H9 (cell line): ENCODE data around the gene CDHR5. TPM values are rescaled to one million over a fixed set of nuclear protein-coding genes. Genes with fewer than 3 reads are reported as not detected.

Experiments
- DNase-seq: peaks from one replicate; pipeline ENCODE4 v3.0.0-alpha.2; 2017
- H2AFZ ChIP-seq: one replicate; pipeline ENCODE4 v1.6.1; 2013; ENCODE audit warnings: mild to moderate bottlenecking, low read length, control low read depth, moderate library complexity
- H2AK5ac ChIP-seq: 2 replicates; pipeline ENCODE4 v1.6.1; 2013; ENCODE audit warnings: low read length, control low read depth, mixed read lengths; ENCODE audit not compliant: insufficient read length
- H2BK120ac ChIP-seq: one replicate; pipeline ENCODE4 v1.6.1; 2013; ENCODE audit warnings: low read depth, mild to moderate bottlenecking, low read length, control low read depth, inconsistent platforms; ENCODE audit not compliant: poor library complexity, severe bottlenecking
- H2BK12ac ChIP-seq: 2 replicates; pipeline ENCODE4 v1.6.1; 2013; ENCODE audit warnings: low read length, control low read depth, mixed read lengths, low read depth; ENCODE audit not compliant: insufficient read length
- H2BK15ac ChIP-seq: 2 replicates; pipeline ENCODE4 v1.6.1; 2013; ENCODE audit warnings: low read depth, low read length, control low read depth
- H2BK20ac ChIP-seq: one replicate; pipeline ENCODE4 v1.6.1; 2013; ENCODE audit warnings: low read depth, mild to moderate bottlenecking, low read length, control low read depth, inconsistent platforms; ENCODE audit not compliant: poor library complexity, severe bottlenecking
- H2BK5ac ChIP-seq: 2 replicates; pipeline ENCODE4 v1.6.1; 2013; ENCODE audit warnings: low read length, control low read depth, mixed read lengths; ENCODE audit not compliant: insufficient read length
- H3K14ac ChIP-seq: 2 replicates; pipeline ENCODE4 v1.6.1; 2013; ENCODE audit warnings: low read length, control low read depth; ENCODE audit not compliant: insufficient read depth
- H3K18ac ChIP-seq: 2 replicates; pipeline ENCODE4 v1.6.1; 2013; ENCODE audit warnings: low read depth, mild to moderate bottlenecking, mixed read lengths, low read length, control low read depth; ENCODE audit not compliant: insufficient read length
- H3K23ac ChIP-seq: 2 replicates; pipeline ENCODE4 v1.6.1; 2013; ENCODE audit warnings: low read length, control low read depth, mixed read lengths, low read depth; ENCODE audit not compliant: insufficient read length
- H3K23me2 ChIP-seq: 2 replicates; pipeline ENCODE4 v1.6.1; 2013; ENCODE audit warnings: low read depth, mild to moderate bottlenecking, mixed read lengths, low read length, control low read depth; ENCODE audit not compliant: insufficient read length, poor library complexity, severe bottlenecking
- H3K27ac ChIP-seq: 2 replicates; pipeline ENCODE4 v1.5.1; 2013; ENCODE audit warnings: low read length, control low read depth, mixed read lengths, low read depth; ENCODE audit not compliant: insufficient read length
- H3K27me3 ChIP-seq: 2 replicates; pipeline ENCODE4 v1.6.1; 2013; ENCODE audit warnings: low read length, control low read depth, inconsistent platforms; ENCODE audit not compliant: insufficient read depth
- H3K4ac ChIP-seq: 2 replicates; pipeline ENCODE4 v1.6.1; 2013; ENCODE audit warnings: low read depth, mild to moderate bottlenecking, control low read depth, inconsistent platforms, low read length, moderate library complexity
- H3K4me1 ChIP-seq: 2 replicates; pipeline ENCODE4 v1.6.1; 2013; ENCODE audit warnings: low read length, control low read depth, inconsistent platforms; ENCODE audit not compliant: insufficient read depth
- H3K4me2 ChIP-seq: 2 replicates; pipeline ENCODE4 v1.6.1; 2013; ENCODE audit warnings: low read length, control low read depth, mixed read lengths; ENCODE audit not compliant: insufficient read length, insufficient read depth
- H3K56ac ChIP-seq: 2 replicates; pipeline ENCODE4 v1.6.1; 2013; ENCODE audit warnings: low read depth, mild to moderate bottlenecking, mixed read lengths, low read length, control low read depth; ENCODE audit not compliant: insufficient read length
- H3K79me1 ChIP-seq: 2 replicates; pipeline ENCODE4 v1.6.1; 2013; ENCODE audit warnings: low read depth, mild to moderate bottlenecking, moderate library complexity, low read length, control low read depth, inconsistent platforms; ENCODE audit not compliant: insufficient read depth, poor library complexity, severe bottlenecking
- H3K79me2 ChIP-seq: 2 replicates; pipeline ENCODE4 v1.6.1; 2013; ENCODE audit warnings: low read length, control low read depth, inconsistent platforms; ENCODE audit not compliant: insufficient read depth
- H3K9ac ChIP-seq: 2 replicates; pipeline ENCODE4 v1.6.1; 2013; ENCODE audit warnings: low read length, control low read depth, mixed read lengths; ENCODE audit not compliant: insufficient read length; ENCODE audit errors: extremely low read depth
- H3K9me3 ChIP-seq: one replicate; pipeline ENCODE4 v1.6.1; 2013; ENCODE audit warnings: low read depth, low read length, inconsistent platforms; ENCODE audit not compliant: control insufficient read depth
- H3T11ph ChIP-seq: one replicate; pipeline ENCODE4 v1.6.1; 2013; ENCODE audit warnings: mild to moderate bottlenecking, low read length, control low read depth, inconsistent platforms
- H4K20me1 ChIP-seq: one replicate; pipeline ENCODE4 v1.6.1; 2013; ENCODE audit not compliant: control insufficient read depth, insufficient read length, insufficient read depth
- H4K5ac ChIP-seq: 2 replicates; pipeline ENCODE4 v1.6.1; 2013; ENCODE audit warnings: low read depth, mild to moderate bottlenecking, mixed read lengths, low read length, control low read depth; ENCODE audit not compliant: insufficient read length
- H4K8ac ChIP-seq: replicated peaks from 2 replicates; pipeline ENCODE4 v1.6.1; 2013; ENCODE audit warnings: low read length, control low read depth, mixed read lengths, low read depth; ENCODE audit not compliant: insufficient read length
- H4K91ac ChIP-seq: 2 replicates; pipeline ENCODE4 v1.6.1; 2013; ENCODE audit warnings: low read depth, mild to moderate bottlenecking, moderate library complexity, mixed read lengths, low read length, control low read depth; ENCODE audit not compliant: insufficient read length
- H3K27ac Mint-ChIP-seq, 3 experiments: 2 replicates in 2 of 3; 3 replicates in 1 of 3; pipeline ENCODE4 v1.8.0; 2020 to 2021; ENCODE audit warnings: mixed read lengths in 3 of 3, mild to moderate bottlenecking in 1 of 3, moderate library complexity in 1 of 3
- H3K27me3 Mint-ChIP-seq: 2 replicates; pipeline ENCODE4 v1.8.0; 2021; ENCODE audit warnings: low read depth, mild to moderate bottlenecking, moderate library complexity, mixed read lengths
- H3K36me3 Mint-ChIP-seq, 3 experiments: 2 replicates in 2 of 3; 3 replicates in 1 of 3; pipeline ENCODE4 v1.8.0; 2020 to 2021; ENCODE audit warnings: low read depth in 3 of 3, mixed read lengths in 3 of 3; ENCODE audit not compliant: insufficient read depth in 1 of 3
- H3K4me1 Mint-ChIP-seq, 2 experiments: 2 replicates each; pipeline ENCODE4 v1.8.0; 2020; ENCODE audit warnings: mixed read lengths in 2 of 2
- H3K4me3 Mint-ChIP-seq, 2 experiments: 2 replicates in 1 of 2; 3 replicates in 1 of 2; pipeline ENCODE4 v1.8.0; 2020 to 2021; ENCODE audit warnings: mild to moderate bottlenecking in 2 of 2, mixed read lengths in 2 of 2, moderate library complexity in 1 of 2
- H3K9me3 Mint-ChIP-seq, 2 experiments: 2 replicates in 1 of 2; 3 replicates in 1 of 2; pipeline ENCODE4 v1.8.0; 2020; ENCODE audit warnings: mild to moderate bottlenecking in 2 of 2, mixed read lengths in 2 of 2, moderate library complexity in 1 of 2
- WGBS: extraction: QIAGEN DNeasy Blood & Tissue Kit; methylation state at CpG from one replicate; pipeline ENCODE4 v1.1.7; 2013; ENCODE audit warnings: missing lambda C conversion rate, low lambda C conversion rate, mixed read lengths; ENCODE audit not compliant: insufficient read length; ENCODE audit errors: extremely low coverage; 5-methylcytosine and 5-hydroxymethylcytosine counted together
- total RNA-seq: library from RNA; stranded (reverse); gene quantifications from 2 replicates; pipeline ENCODE4 v1.2.1, GENCODE V29; 2021
- TF ChIP-seq, protein P1 (sequence below): fragments of 200-600 bp; sonication (generic); conservative IDR thresholded peaks from 3 replicates; pipeline ENCODE4 v1.8.0; 2021; ENCODE audit warnings: antibody characterized with exemption, mild to moderate bottlenecking

CDHR5 gene
- total RNA-seq, 1 experiment from 2014 or later, result not detected

- H2AK5ac ChIP-seq, result no peak overlapping the region
- H4K8ac ChIP-seq, result no peak overlapping the region
- no peak overlapping the region for H3K4me2 ChIP-seq
- no peak overlapping the region for H2BK12ac ChIP-seq
- H2BK5ac ChIP-seq, result no peak overlapping the region
- TF ChIP-seq, protein P1, sequence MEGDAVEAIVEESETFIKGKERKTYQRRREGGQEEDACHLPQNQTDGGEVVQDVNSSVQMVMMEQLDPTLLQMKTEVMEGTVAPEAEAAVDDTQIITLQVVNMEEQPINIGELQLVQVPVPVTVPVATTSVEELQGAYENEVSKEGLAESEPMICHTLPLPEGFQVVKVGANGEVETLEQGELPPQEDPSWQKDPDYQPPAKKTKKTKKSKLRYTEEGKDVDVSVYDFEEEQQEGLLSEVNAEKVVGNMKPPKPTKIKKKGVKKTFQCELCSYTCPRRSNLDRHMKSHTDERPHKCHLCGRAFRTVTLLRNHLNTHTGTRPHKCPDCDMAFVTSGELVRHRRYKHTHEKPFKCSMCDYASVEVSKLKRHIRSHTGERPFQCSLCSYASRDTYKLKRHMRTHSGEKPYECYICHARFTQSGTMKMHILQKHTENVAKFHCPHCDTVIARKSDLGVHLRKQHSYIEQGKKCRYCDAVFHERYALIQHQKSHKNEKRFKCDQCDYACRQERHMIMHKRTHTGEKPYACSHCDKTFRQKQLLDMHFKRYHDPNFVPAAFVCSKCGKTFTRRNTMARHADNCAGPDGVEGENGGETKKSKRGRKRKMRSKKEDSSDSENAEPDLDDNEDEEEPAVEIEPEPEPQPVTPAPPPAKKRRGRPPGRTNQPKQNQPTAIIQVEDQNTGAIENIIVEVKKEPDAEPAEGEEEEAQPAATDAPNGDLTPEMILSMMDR, result no peak
- H3K56ac ChIP-seq, result no peak overlapping the region
- peaks cover 16 to 44% (median 37%) of the 10 kb centered on the region in 3 experiments; a peak in 6 of 7 replicates for H3K36me3 Mint-ChIP-seq
- H4K91ac ChIP-seq, result no peak overlapping the region
- H4K5ac ChIP-seq, result no peak overlapping the region
- no peak overlapping the region for H3K23ac ChIP-seq
- H3K79me1 ChIP-seq, result peaks cover 14% of the 10 kb centered on the region
- H3K4me1 ChIP-seq, result no peaks in the 10 kb centered on the region
- H2BK15ac ChIP-seq, result no peak overlapping the region
- peaks cover 11 to 15% of the 10 kb centered on the region in 2 experiments; a peak in 3 of 4 replicates for H3K4me1 Mint-ChIP-seq
- H3K79me2 ChIP-seq, result peaks cover 42% of the 10 kb centered on the region; the same call in 1 of the 2 replicates
- DNase-seq, result no peak
- H3K9ac ChIP-seq, result no peak overlapping the region
- H3K9me3 ChIP-seq, result no peaks in the 10 kb centered on the region
- H2AFZ ChIP-seq, result no peak overlapping the region
- H3K27ac ChIP-seq, result no peak overlapping the region
- H2BK20ac ChIP-seq, result no peak overlapping the region
- no peaks in the 10 kb centered on the region for H3K9me3 Mint-ChIP-seq
- peaks cover 7% of the 10 kb centered on the region for H3K23me2 ChIP-seq
- no peak overlapping the region for H3K18ac ChIP-seq
- no peak overlapping the region for H3T11ph ChIP-seq
- no peaks in the 10 kb centered on the region for H3K27me3 ChIP-seq
- no peak overlapping the region for H3K4ac ChIP-seq
- no peaks in the 10 kb centered on the region for H3K27me3 Mint-ChIP-seq
- no peak overlapping the region for H2BK120ac ChIP-seq
- H4K20me1 ChIP-seq, result peaks cover 3% of the 10 kb centered on the region
- no peak overlapping the region; a peak in 1 of 5 replicates for H3K4me3 Mint-ChIP-seq
- no peak overlapping the region for H3K14ac ChIP-seq
- peak overlapping the region in 2 of 3 experiments; percentile 61 to 71; a peak in 4 of 7 replicates for H3K27ac Mint-ChIP-seq
- no CpG with 5 or more reads among the region's 14 CpGs for WGBS
Observed at GRCh38 chr11:581342-581741, 43.4 kb downstream of the CDHR5 start.
